ENCODE data around the gene ANKRD33. TPM values are rescaled to one million over a fixed set of nuclear protein-coding genes. Genes with fewer than 3 reads are reported as not detected.

Gene ANKRD33
- total RNA-seq, 1 donor from 2014 or later: not detected

DNA sequence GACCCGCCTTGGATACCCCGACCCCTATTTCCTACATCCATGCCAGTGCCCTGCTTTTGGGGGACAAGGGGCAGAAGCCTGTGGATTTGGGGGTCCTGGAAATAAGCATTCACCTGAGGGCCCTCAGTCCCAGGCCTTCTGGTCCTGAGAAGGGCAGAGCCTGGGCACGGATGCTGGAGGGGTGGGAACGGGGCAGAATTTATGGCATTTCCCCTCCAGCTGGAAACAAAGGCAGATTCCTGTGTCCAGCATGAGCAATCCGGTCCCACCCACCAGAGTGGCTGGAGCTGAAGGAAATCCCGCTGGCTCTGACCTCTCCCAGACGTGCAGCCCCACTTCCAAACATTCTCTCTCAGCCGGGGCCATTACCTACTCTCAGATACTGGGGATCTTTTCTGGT, 9.3 kb downstream of the ANKRD33 start:
- Histone ChIP-seq H3K9me3 (ENCODE audit: insufficient read depth, low read depth, low read length) (no peaks in the 10 kb centered on the region), H3K27me3 (ENCODE audit: insufficient read depth, low read length) (no peaks in the 10 kb centered on the region), H3K27ac (ENCODE audit: low read depth, low read length) (no peak overlapping the region), H3K79me2 (ENCODE audit: insufficient read depth, low read length) (no peaks in the 10 kb centered on the region), H2AFZ (ENCODE audit: low read depth, low read length) (peak overlapping the region; percentile 34), H3K9ac (ENCODE audit: low read length) (no peak overlapping the region), H3K4me1 (ENCODE audit: insufficient read depth, low read length) (peaks cover 14% of the 10 kb centered on the region), H3K4me3 (ENCODE audit: insufficient read depth, low read depth, low read length) (no peak overlapping the region), H3K36me3 (ENCODE audit: insufficient read depth, low read length) (no peaks in the 10 kb centered on the region), H4K20me1 (ENCODE audit: insufficient read depth, low read length) (no peaks in the 10 kb centered on the region), H3K4me2 (ENCODE audit: low read length) (peak overlapping the region; percentile 16)
- Mint-ChIP-seq H3K27ac (ENCODE audit: unreplicated experiment) (no peak overlapping the region), H3K4me1 (ENCODE audit: low read depth, unreplicated experiment) (peaks cover 7% of the 10 kb centered on the region), H3K36me3 (ENCODE audit: low read depth, unreplicated experiment) (no peaks in the 10 kb centered on the region), H3K27me3 (ENCODE audit: low read depth, unreplicated experiment) (peaks cover 14% of the 10 kb centered on the region), H3K4me3 (ENCODE audit: unreplicated experiment) (no peak overlapping the region), H3K9me3 (ENCODE audit: unreplicated experiment) (no peaks in the 10 kb centered on the region)
- FAIRE-seq: no peak
- DNase-seq (ENCODE audit: low read depth): peak; percentile 43
- no peak for TF ChIP-seq EZH2 (IDR thresholded peaks at IDR 0.05; ENCODE audit: insufficient read depth, low read length)
- TF ChIP-seq, protein P1, sequence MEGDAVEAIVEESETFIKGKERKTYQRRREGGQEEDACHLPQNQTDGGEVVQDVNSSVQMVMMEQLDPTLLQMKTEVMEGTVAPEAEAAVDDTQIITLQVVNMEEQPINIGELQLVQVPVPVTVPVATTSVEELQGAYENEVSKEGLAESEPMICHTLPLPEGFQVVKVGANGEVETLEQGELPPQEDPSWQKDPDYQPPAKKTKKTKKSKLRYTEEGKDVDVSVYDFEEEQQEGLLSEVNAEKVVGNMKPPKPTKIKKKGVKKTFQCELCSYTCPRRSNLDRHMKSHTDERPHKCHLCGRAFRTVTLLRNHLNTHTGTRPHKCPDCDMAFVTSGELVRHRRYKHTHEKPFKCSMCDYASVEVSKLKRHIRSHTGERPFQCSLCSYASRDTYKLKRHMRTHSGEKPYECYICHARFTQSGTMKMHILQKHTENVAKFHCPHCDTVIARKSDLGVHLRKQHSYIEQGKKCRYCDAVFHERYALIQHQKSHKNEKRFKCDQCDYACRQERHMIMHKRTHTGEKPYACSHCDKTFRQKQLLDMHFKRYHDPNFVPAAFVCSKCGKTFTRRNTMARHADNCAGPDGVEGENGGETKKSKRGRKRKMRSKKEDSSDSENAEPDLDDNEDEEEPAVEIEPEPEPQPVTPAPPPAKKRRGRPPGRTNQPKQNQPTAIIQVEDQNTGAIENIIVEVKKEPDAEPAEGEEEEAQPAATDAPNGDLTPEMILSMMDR (IDR thresholded peaks at IDR 0.05; ENCODE audit: insufficient read depth, low read depth, low read length): no peak

DNA sequence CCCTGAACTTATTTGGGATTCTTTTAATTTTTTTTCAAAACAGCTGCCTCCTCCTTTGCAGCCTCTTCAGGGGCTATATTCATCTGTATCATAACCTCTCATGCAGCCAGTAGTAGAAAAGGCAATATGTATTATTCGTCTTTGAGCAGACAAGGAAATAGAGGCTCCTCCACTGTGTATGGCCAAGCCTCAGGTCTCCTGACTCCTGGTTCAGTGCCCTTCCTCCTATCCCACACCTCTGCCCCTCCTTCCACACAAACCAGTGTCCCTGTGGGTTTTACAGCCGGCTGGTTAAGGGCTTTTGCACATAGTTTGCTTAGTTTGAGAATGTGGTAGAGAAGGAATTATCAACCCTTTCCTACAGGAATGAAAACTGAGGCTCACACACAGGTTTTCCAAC, 10.6 kb downstream of the ANKRD33 start:
- no peak overlapping the region for H3K4me3 ChIP-seq (ENCODE audit: insufficient read depth, low read depth, low read length)
- no peaks in the 10 kb centered on the region for H3K36me3 Mint-ChIP-seq (ENCODE audit: low read depth, unreplicated experiment)
- H3K9ac ChIP-seq (ENCODE audit: low read length): no peak overlapping the region
- H3K27ac ChIP-seq (ENCODE audit: low read depth, low read length): no peak overlapping the region
- no peaks in the 10 kb centered on the region for H3K36me3 ChIP-seq (ENCODE audit: insufficient read depth, low read length)
- no peaks in the 10 kb centered on the region for H3K9me3 Mint-ChIP-seq (ENCODE audit: unreplicated experiment)
- no peaks in the 10 kb centered on the region for H4K20me1 ChIP-seq (ENCODE audit: insufficient read depth, low read length)
- no peak overlapping the region for H3K27ac Mint-ChIP-seq (ENCODE audit: unreplicated experiment)
- H2AFZ ChIP-seq (ENCODE audit: low read depth, low read length): peak overlapping the region; percentile 60
- FAIRE-seq: no peak
- no peaks in the 10 kb centered on the region for H3K79me2 ChIP-seq (ENCODE audit: insufficient read depth, low read length)
- no peak overlapping the region for H3K4me2 ChIP-seq (ENCODE audit: low read length)
- H3K9me3 ChIP-seq (ENCODE audit: insufficient read depth, low read depth, low read length): no peaks in the 10 kb centered on the region
- H3K4me3 Mint-ChIP-seq (ENCODE audit: unreplicated experiment): no peak overlapping the region
- peaks cover 7% of the 10 kb centered on the region for H3K4me1 Mint-ChIP-seq (ENCODE audit: low read depth, unreplicated experiment)
- H3K27me3 ChIP-seq (ENCODE audit: insufficient read depth, low read length): no peaks in the 10 kb centered on the region
- H3K4me1 ChIP-seq (ENCODE audit: insufficient read depth, low read length): peaks cover 14% of the 10 kb centered on the region
- TF ChIP-seq, protein P1 (IDR thresholded peaks at IDR 0.05; ENCODE audit: insufficient read depth, low read depth, low read length): no peak
- TF ChIP-seq EZH2 (IDR thresholded peaks at IDR 0.05; ENCODE audit: insufficient read depth, low read length): no peak
- DNase-seq (ENCODE audit: low read depth): no peak
- peaks cover 10% of the 10 kb centered on the region for H3K27me3 Mint-ChIP-seq (ENCODE audit: low read depth, unreplicated experiment)

DNA sequence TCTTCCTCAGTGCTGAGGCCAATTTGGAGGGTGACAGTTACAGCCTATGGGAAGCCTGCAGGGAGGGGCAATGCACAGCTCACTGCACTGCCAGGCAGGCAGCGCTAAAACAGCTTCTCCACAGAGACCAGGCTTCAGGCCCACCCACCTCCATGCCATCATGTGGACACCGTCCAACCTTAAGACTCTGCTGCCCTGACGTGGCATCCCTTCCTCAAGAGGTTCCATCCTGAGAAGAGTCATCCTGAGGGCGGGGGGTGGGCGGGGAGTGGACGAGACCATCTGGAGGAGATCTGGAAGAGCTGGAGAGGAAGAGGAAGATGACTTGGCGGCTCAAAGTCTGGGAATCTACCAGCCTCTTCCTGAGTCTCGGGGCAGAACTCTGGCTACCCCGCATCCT, 11.0 kb downstream of the ANKRD33 start:
- no peaks in the 10 kb centered on the region for H4K20me1 ChIP-seq (ENCODE audit: insufficient read depth, low read length)
- no peaks in the 10 kb centered on the region for H3K9me3 ChIP-seq (ENCODE audit: insufficient read depth, low read depth, low read length)
- H3K4me3 ChIP-seq (ENCODE audit: insufficient read depth, low read depth, low read length): no peak overlapping the region
- H3K27ac ChIP-seq (ENCODE audit: low read depth, low read length): no peak overlapping the region
- Mint-ChIP-seq H3K27me3 (ENCODE audit: low read depth, unreplicated experiment) (peaks cover 8% of the 10 kb centered on the region), H3K9me3 (ENCODE audit: unreplicated experiment) (no peaks in the 10 kb centered on the region), H3K4me3 (ENCODE audit: unreplicated experiment) (no peak overlapping the region), H3K27ac (ENCODE audit: unreplicated experiment) (no peak overlapping the region), H3K4me1 (ENCODE audit: low read depth, unreplicated experiment) (peaks cover 7% of the 10 kb centered on the region), H3K36me3 (ENCODE audit: low read depth, unreplicated experiment) (no peaks in the 10 kb centered on the region)
- TF ChIP-seq, protein P1 (IDR thresholded peaks at IDR 0.05; ENCODE audit: insufficient read depth, low read depth, low read length): no peak
- TF ChIP-seq EZH2 (IDR thresholded peaks at IDR 0.05; ENCODE audit: insufficient read depth, low read length): no peak
- H3K36me3 ChIP-seq (ENCODE audit: insufficient read depth, low read length): no peaks in the 10 kb centered on the region
- H2AFZ ChIP-seq (ENCODE audit: low read depth, low read length): peak overlapping the region; percentile 60
- no peaks in the 10 kb centered on the region for H3K27me3 ChIP-seq (ENCODE audit: insufficient read depth, low read length)
- H3K79me2 ChIP-seq (ENCODE audit: insufficient read depth, low read length): no peaks in the 10 kb centered on the region
- no peak for FAIRE-seq
- H3K4me1 ChIP-seq (ENCODE audit: insufficient read depth, low read length): peaks cover 14% of the 10 kb centered on the region
- no peak overlapping the region for H3K9ac ChIP-seq (ENCODE audit: low read length)
- no peak overlapping the region for H3K4me2 ChIP-seq (ENCODE audit: low read length)
- DNase-seq (ENCODE audit: low read depth): peak; percentile 69

Data from astrocyte (in vitro differentiated cells and primary cell).